HT-29 (cell line): ENCODE measurements around the gene DBET. TPM values are rescaled to one million over a fixed set of nuclear protein-coding genes. Genes with fewer than 3 reads are reported as not detected.

Experiments used
- small RNA-seq: library from RNA; depleted of rRNA; stranded (forward); fragments of <200 nt; gene quantifications from one replicate; pipeline ENCODE3, GENCODE V24; 2014
- total RNA-seq: library from RNA; depleted of rRNA; stranded (reverse); fragments of >200 nt; shearing (Covaris generic); gene quantifications from 2 replicates; pipeline ENCODE4 v1.2.3, GENCODE V29; 2014; rRNA removed

The DBET gene
- total RNA-seq, 1 experiment from 2014 or later: not detected

Small RNA genes lying within 50 kb of the gene (small RNA-seq; reads per million reads assigned to genes)
- gene RNA5SP174 (2.9 reads per million, percentile 74 among the genes with 10 or more reads in this experiment), gene RNA5SP175 (4.6 reads per million, percentile 81 among the genes with 10 or more reads in this experiment)

Other genes starting within 250 kb of the DBET start
- 8.3 and 10.9 TPM in 2 replicates for gene FRG1, start 123.6 kb upstream of the DBET start, total RNA-seq
- not detected in 2 replicates for gene FRG2, start 37.2 kb upstream of the DBET start, total RNA-seq
- not detected in 2 replicates for gene DUX4, start 109.3 kb downstream of the DBET start, total RNA-seq